HG02623 (cell line): ENCODE measurements around the gene ENOX1.

Experiments
- ATAC-seq: cut with Tn5 transposase; IDR thresholded peaks from one replicate; pipeline ENCODE4 v1.9.1; 2021; ENCODE audit warnings: moderate library complexity; ENCODE audit not compliant: unreplicated experiment

The ENOX1 gene

GRCh38 chr13:43611281-43612273, 175.2 kb downstream of the ENOX1 start:
- ATAC-seq = no peak

GRCh38 chr13:43608400-43609137, 178.2 kb downstream of the ENOX1 start:
- no peak for ATAC-seq

DNA sequence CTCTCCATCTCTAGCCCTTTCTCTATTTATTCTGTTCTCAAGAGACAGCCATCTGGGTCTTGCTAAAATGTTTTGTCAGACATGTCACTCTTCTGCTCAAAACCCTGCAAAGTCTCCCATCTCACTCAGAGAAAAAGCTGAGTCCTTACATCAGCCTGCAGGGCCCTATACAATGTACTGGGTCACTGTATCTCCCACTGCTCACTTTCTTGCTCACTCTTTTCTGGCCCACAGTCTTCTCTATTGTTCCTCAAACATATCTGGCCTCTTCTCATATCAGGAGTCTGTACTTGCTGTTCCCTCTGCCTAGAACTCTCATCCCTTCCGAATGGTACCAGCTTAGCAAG, 189.2 kb downstream of the ENOX1 start:
- ATAC-seq = no peak

- ATAC-seq = no peak
Observed at GRCh38 chr13:43596924-43597598, 189.7 kb downstream of the ENOX1 start.

- no peak for ATAC-seq
Observed at GRCh38 chr13:43596006-43596405, 190.8 kb downstream of the ENOX1 start.

DNA sequence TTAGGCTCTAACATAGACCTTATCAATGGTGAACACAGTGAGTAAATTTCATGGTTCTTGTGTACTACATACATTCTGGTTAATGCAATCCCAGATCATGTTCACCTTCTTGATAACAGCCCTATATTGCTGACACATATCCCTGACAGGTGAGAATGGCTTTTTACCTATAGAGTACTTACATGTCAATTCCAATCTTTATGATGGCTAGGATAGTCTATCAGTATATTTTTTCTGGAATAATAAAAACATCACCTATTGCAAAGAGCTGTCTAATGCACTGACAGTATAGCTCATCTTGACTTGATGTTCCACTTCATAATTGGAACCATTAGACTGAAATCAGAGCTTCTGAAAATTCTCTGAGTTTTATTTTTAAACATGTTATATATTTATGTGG, 199.4 kb downstream of the ENOX1 start:
- no peak for ATAC-seq

DNA sequence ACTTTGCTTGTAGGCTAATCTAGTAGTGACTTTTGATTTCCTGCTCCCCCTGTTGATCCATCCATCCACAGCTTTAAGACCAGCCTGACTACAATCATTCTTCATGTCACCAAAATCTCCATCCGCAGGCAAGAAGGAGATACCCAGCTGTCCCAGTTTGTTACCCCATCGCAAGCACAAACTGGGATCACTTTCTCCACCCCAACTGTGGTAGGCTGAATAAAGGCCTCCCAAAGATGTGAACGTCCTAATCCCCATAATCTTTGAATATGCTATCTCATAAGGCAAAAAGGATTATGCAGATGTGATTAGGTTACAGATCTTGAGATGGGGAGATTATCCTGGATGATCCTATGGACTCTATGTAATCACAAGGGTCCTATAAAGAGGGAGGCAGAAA, 202.0 kb downstream of the ENOX1 start:
- ATAC-seq = no peak

DNA sequence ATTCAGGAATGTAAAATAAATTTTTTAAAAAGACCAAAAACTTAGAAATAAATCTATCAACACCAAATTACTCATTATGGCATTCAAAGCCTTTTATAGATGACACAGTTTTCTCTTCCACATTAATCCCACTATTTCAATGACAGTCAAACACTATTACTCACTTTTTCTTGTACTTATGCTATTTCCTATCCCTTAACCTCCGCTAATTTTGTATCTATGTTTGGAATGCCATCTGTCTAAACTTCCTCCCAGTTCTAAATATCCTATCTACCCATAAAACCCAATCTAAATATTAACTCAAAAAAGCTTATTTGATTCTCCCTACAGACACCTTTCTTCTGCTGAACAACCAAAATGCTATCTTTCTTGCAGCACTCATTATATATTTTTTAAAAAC, 203.5 kb downstream of the ENOX1 start:
- ATAC-seq = no peak

DNA sequence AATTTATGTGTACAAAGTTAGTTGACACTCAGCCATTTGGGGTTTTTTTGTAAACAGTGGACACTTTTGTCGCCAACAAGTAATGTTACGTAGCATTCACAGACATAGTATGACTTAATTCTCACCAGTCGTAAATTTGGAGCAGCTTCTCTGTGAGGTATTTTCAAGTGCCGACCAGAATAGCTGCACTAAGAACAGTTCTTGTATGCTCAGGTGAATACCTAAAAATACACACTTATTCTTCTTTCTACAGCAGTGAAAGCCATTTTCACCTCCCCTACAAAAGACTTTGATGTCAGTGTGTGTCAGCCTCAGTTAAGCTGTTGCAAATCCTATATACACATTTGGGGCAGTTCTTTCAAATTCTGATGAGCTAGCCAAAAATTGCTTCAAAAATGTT, 206.5 kb downstream of the ENOX1 start:
- ATAC-seq = no peak

GRCh38 chr13:43579321-43579720, 207.5 kb downstream of the ENOX1 start:
- no peak for ATAC-seq

GRCh38 chr13:43574605-43575004, 212.2 kb downstream of the ENOX1 start:
- no peak for ATAC-seq

GRCh38 chr13:43573802-43574514, 212.8 kb downstream of the ENOX1 start:
- ATAC-seq = no peak

DNA sequence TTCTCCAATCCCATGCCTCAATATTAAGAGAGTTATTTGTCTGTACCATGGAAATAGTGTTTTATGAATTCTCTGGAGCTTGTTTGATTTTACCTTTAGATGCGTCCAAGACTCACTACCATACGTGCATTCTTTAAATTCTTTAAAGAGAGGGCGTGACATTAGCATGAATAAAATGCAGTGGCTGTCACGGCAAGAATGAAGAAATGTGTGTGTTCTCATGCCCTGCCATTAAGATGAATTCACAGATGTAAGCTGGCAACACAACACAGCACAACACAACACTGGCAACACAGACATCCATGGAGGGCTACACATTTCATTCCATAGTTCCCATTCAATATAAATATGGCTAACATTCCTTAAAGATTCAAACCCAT, 213.4 kb downstream of the ENOX1 start:
- no peak for ATAC-seq

DNA sequence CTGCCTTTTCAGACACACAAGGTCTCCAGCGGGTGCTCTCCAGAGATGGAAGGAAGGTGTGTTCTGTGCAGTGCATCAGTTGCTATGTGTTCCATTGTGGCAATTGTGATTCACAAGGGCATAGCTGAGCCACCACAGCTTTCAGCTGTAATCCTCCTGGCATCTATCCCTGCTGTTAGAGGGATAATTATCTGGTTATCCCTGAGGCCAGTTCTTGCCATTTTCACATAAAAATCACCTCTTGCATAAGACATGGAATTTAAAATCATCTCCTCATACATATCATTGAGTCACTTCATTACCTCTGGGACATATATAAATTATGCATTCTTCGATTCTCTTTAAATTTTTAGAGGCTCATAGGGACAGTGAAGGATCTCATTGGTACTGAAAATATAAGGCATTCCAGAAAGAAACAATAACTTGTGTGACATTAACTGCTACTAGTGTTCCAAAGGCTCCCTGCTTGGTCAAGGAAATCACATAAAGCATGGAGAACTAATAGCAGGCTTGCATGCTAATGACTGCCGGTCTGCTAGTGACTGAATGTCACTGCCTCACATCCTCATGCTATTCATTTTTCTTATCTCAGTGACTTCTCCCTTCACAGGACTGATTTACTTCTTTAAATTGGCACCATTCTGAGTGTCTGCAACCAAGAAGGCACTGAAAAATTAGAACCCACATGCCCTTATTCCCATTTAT, 214.0 kb downstream of the ENOX1 start:
- no peak for ATAC-seq

DNA sequence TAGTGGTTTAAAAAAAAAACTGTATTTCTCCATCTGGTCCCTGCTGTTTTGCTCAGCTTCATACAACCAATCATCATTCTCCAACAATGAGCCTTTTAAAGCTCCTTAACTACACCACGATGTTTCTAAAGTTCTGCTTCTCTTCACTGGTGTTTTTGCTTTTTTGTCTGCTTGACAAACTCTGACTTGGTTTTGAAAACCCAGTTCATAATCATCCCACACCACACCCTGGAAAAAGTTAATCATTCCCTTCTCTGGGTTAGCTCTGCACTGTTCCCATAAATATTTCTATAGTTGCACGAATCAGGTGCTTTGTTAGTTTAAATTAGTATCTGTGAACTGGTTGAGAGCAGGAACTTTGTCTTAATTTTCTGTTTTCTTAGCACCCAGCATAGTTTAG, 217.1 kb downstream of the ENOX1 start:
- ATAC-seq = no peak

DNA sequence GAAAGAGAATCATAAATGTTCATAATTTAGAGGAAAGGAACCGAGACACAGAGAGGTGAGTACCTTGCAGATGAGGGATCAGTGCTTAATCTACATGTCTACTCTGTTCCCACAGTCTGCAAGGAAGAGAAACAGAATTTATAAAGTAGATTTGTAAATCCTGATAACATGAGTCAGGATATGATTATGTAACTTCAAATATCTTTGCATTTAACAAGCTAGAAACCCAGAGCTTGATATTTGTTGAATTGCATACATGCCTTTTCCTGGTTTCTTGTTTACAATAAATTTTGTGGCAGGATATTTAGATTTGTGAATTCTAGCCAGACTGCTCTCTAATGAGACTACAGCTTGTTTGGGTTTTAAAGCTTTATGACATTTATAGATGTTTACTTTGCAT, 219.2 kb downstream of the ENOX1 start:
- no peak for ATAC-seq

DNA sequence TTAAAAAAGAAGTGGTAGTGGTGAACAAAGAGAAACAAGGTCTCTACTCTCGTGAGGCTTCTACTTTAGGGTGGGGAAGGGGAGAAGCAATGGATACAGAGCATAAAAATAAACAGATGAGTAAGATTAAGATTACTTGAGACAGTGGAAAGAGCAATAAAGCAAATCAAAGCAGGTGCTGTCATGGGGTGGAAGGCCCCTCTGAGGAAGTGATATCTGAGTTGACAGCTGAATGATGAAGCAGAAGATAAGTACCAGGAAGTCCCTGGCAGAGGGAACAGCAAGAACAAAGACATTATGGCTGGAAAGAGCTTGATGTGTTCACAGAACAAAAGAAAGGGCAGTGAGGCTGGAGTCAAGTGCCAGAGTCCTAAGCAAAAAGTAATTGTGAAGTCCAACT, 221.8 kb downstream of the ENOX1 start:
- ATAC-seq = no peak

DNA sequence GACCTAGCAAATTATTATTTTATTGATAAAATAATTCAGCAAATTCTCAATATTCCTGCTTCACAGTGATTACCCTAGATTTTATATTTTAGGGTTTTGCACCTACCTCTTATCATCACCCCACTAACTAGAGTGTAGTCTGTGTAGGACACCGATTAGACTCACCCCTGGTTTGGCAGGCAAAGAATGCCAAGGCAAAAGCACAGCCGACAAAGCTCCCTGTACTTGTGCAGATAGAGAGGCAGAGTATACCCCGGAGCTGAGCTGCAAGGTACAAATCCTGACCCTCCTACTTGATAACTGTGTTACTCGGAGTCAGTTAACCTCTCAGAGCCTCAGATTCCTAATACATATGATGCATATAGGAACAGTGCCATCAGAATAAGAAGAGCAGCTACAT, 225.7 kb downstream of the ENOX1 start:
- no peak for ATAC-seq

DNA sequence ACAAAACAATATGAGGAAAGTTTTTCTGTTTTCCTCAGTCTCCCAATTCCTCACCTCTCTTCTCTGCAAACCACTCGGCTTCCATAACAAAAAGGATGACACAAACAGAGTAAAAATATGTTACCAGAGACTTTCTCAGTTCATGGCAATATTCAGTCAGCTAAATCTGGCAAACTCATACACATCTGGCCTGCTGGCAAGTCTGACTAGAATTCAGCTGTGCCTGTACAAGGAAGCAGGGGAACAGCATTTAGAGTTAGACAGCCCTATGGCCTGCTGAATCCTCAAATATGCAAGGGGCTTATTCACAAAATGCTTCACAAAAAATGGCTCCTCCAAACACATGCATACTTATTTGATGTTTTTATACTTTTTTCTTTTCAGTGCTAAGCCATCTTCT, 227.8 kb downstream of the ENOX1 start:
- no peak for ATAC-seq

DNA sequence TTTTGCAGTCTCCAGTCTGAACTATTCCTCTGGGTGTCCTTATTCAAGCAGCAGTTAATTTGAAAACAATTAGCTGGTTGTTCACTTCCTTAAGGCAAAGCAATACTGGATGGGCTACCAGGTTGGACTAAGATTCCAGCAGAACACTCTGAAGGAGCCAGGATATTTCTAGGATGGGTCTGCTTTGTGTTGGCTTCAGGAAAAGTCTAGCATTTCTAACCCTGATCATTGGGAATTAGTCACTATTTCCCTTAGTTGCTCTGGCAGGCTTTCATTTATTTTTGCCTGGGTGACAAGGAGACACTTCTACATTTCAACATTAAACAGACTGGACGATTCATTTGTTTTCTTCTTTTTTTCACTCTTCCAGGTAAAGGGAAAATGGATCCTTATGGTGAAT, 228.4 kb downstream of the ENOX1 start:
- ATAC-seq = no peak
